HG03354 (cell line): ENCODE measurements around the gene CLTB.
A peak's percentile ranks its signal among the peaks of the same experiment; 100 is the strongest.

Experiments used
- ATAC-seq: cut with Tn5 transposase; IDR thresholded peaks from one replicate; pipeline ENCODE4 v1.9.1; 2021; ENCODE audit warnings: mild to moderate bottlenecking; ENCODE audit not compliant: unreplicated experiment, poor library complexity, severe bottlenecking

CLTB gene

DNA sequence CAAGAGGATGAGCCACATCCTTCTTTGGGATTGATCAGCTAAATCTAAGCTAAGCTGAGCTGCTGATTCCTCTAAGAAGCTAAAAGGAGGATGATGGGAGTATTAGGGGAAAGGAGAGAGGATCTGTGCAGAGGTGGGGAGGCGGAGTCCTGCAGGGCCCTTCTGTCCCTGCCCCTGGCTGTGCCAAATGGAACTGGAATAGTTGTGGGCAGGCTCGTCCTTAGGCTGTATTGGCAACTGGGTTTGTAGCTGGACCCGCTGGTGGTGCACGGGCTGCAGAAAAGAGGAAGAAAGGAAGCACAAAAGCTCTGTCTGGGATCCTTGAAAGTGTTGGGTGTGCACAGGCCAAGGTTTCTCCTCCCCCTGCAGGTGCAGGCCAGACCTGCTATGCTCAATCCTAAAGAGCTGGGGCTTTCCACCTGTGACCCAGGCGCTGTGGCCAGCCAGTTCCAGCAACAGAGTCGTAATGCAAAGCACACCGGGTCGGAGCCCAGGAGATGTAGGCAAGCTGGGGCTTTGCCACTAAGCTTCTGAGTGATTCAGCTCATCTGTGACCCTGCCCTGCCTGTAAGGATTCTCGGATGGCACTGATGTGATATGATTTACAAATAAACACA is 9.8 kb downstream of the CLTB start:
- no peak for ATAC-seq

DNA sequence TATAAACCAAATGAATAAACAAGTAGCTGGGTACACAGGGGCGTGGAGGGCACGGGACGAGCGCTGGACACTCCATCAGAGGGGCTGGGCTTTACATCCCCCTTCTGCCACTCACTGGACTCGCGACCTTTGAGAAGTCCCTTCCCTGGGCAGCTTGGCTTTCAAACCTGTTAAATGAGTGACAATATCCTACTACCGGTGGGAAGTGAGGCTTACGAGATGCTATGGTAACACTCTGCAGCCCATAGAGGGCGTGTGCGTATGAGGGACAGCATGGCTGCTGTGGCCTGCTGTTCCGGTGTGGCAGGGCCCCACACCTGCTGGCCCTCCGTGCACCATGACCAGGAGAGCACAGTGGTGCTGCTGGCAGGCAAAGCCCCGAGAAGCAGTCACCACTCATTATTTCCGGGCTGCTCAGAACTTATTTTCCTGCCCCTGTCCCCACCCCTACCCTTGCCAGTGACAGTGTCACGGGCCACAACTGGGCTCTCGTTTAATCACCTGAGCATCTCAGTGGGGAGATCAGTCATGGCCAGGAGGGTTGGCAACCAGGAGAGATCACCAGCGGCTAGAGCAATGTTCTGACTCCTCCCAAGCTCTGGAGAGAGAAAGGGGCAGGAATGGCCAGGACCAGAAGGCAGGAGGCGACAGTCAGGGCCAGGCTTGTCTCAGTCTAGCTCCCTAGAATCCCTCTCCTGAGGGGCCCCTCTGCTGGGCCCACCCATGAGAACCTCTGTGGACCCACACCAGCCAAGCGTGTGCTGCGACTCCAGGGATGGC is 10.5 kb downstream of the CLTB start:
- ATAC-seq: no peak

DNA sequence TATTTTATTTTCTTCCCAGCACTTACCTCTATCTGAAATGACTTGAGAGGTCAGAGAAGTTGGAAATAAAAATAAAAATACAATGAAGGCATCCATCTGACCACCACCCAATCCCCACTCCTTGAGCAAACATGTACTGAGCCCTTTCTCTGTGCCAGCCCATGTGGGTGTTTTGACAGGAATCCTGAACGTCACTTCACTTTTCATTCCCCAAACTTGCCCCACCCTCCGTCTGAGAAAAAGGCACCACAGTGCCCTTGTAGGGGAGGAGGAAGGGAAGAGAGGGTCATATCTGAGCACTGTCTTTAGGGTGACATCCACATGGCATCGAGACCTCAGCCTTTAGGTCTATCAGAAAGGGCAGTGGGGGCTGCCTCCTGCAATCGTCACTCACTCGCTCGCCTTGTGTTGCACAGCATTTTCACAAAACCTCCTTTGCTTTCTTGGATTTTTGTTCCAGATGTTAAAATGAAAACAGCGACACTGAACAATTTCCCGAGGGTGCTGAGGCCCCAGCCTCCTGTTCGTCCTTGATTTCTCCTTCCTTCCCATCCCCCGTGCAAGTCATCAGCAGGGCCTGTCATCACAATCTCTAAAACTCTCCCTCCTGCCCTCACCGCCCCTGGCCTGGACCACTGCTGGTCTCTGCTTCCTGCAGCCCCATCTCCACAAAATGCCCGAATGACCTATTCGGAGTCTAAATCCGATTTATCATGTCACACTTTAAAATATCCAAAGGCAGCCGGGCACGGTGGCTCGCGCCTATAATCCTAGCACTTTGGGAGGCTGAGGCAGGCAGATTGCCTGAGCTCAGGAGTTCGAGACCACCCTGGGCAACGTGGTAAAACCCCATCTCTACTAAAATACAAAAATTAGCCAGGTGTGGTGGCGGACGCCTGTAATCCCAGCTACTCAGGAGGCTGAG is 14.8 kb downstream of the CLTB start:
- ATAC-seq: no peak

DNA sequence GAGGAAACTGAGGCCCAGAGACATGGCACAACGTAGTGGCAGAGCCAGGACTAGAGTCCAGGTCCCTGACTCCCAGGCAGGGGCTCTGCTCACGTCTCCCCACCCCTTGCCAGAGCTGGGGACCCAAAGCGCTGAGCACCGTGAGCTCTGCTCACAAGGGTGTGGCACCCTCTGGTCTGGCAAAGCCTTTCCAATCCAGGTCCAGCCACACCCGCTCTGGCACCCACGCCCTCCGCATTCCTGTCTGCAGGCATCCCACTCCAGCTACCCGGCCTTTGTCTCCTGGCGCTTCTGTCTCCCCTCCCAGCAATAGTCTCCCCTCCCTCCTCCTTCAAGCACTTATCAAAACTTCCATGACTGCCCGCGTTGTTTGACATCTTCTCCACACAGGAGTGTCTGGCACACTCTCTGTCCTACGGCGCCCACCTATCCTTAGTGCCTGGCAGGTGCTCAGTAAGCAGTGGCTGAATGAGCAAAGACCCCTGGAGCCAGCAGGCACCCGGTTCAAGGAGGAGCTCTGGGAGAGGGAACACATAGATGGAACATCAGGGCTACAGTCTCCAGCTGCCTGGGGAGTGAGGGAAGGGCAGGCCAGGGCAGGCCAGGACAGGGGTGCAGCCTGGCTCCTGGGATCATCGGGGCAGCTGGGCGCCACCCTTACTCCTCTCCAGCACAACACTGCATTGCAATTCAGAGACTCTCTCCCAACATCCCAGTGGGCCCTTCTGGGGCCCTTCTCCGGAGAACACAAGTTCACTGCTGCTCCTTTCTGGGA is 15.8 kb downstream of the CLTB start:
- no peak for ATAC-seq

DNA sequence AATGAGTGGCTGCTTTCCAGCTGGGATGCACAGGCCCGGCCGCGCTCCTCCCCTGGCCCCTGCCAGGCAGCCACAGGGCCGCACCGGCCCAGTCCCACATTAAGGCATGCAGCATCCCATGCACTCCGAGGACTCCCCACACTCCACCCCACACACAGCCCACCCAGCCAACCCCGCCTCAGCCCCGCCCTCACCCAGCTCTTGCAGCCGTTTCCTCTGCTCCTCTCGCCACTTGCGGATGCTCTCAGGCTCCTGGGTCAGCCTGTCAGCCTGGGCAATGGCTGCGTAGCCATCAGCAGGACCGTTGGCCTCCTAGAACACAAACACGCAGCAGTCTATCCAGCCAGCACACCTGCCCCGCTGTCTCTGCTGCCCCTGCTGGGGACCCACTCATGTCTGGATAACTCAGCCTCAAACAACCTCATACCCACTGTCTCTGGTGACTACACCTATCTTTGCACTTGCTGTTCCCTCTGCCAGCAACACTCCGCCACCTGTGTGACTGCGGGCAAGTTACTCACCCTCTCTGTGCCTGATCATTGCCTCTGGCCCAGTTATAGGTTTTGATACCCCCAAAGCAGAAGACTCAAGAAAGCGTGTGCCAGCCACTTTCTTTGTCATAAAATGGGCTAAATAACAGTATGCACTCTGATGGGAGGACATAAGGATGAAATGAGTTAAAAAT is 18.5 kb downstream of the CLTB start:
- no peak for ATAC-seq

DNA sequence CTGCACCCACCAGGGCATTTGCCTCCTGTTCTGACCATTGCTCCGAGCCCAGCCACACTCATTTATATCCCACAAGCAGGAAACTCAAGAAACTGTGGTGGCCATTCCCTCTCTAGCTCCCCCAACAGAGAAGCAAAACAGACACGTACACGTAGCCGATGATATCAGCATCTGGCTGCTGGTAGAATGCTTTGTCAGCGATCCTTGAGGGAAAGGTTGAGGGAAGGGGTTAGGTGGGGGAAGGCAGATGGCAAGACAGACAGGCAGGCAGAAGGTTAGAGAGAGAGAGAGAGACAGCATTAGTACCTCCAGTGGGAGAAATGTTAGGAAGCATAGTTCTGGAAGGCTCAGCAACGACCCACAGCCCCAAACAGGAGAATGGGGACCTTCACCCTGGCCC is 20.0 kb downstream of the CLTB start:
- no peak for ATAC-seq

DNA sequence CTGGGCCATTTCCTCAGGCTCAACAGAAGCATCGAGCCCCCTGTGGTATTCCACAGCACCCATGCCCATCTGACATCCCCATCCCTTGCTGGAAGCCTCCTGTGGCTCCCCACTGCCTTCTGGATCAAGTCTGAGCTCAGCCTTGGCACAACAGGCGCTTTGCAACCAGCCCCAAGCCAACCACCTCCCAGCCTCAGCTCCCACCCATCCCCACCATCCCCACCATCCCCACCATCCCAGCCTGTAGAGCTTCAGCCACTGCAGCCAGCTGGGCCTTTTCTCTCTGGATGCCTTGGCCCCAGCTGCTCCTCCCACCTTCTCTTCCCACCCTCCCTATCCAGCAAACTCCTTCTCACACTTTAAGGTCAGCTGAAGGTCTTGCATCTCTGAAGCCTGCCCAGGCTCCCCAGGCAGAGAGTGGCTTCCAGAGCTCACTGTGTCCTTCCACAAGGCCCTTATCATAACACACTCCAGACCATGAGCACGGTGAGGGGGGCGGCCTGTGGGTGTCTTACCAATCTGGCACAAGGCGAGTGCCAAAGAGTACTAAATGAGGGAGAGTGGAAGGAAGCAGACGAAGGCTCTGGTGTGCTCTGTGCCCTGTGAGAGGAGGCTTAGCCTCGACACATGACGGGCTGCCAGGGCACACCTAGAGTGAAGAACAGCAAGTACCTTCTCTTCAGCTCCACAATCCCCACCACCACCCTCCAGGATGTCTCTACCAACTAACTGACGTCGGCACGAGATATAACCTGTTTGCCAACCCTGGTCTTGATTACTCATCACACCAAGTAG is 21.3 kb downstream of the CLTB start:
- no peak for ATAC-seq

DNA sequence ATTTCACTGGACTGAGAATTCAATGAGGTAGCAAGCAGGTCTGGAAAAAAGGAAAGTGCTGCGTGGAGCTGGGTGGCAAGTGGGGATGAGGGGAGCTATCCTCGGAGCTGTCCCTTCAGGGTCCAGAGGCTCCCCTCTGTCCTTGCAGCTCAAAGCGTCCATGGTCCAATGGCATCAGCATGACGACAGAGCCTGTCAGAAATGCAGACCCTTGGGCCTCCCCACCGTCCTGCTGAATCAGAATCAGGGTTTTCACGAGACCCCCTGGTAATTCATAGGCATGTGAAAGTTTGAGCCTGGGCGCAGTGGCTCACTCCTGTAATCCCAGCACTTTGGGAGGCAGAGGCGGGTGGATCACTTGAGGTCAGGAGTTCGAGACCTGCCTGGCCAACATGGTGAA is 22.2 kb downstream of the CLTB start:
- no peak for ATAC-seq

DNA sequence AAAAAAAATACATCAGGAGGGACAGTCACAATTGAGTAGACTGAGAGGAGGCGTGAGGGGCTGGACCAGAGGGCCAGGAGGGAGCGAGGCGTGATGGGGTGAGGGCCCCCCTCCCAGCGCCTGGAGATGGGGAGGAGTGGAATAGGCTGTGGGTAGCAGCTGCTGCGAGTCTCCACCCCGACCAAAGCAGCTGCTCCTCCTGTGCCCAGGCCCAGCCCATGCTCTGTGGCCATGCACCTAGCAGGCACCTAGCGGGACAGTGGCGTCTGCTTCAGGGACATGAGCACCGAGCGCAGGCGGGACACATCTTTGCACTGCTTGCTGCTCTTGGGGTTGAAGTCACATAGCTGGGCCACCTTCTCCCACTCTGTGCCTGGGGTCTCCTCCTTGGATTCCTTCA is 23.8 kb downstream of the CLTB start:
- no peak for ATAC-seq

DNA sequence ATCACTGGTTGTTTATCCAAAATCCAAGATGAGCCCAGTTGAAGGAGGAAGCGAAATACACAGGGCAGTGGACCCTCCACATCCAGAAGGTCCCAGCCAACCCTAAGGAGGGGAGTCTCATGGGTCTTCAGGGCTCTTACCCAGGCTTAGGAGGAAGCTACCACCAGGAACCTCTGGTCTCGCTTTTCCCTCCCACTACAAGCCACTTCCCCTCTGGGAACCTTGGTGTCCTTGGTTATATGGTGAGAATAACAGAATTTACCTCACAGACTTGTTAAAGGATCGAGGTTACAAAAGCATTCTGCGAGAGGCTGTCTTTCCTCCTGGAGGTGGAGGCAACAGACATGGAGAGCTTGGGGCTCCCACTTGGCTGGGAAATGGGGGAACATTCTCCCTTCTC is 24.3 kb downstream of the CLTB start:
- ATAC-seq: no peak

DNA sequence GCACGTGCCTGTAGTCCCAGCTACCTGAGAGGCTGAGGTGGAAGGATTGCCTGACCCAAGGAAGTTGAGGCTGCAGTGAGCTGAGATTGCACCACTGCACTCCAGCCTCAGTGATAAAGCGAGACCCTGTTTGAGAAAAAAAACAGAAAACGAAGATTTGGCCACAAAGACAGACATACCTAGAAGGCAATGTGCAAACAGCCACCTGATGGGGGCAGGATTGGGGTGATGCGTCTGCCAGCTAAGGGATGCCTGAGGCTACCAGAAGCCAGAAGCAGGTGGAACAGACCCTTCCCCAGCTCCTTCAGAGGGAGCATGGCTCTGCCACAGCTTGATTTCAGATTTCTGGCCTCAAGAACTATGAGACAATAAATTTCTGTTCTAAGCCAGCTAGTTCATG is 24.9 kb downstream of the CLTB start:
- no peak for ATAC-seq

DNA sequence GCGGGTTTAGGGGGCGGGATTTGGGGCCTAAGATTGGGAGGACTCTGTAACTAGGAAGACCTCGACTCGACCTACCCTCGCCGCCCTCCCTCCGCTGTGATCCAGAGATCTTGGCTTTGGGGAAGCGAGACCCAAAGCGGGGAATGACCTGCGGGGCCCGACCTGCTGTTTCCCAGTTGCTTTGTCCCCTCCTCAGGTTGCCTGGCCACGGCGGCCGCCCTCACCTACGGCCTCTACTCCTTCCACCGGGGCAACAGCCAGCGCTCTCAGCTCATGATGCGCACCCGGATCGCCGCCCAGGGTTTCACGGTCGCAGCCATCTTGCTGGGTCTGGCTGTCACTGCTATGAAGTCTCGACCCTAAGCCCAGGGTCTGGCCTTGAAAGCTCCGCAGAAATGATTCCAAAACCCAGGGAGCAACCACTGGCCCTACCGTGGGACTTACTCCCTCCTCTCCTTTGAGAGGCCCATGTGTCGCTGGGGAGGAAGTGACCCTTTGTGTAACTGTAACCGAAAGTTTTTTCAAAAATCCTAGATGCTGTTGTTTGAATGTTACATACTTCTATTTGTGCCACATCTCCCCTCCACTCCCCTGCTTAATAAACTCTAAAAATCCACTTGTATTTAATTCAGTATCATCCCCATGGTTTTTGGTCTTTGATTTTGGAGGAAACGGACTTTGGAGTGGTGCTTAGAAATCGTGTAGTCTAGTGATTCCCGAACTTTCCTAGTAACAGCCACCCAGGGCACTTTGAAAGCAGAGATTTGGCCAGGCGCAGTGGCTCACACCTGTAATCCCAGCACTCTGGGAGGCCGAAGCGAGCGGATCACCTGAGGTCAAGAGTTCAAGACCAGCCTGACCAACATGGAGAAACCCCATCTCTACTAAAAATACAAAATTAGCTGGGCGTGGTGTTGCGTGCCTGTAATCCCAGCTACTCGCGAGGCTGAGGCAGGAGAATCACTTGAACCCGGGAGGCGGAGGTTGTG is 26.9 kb downstream of the CLTB start:
- ATAC-seq: peak; percentile 40

DNA sequence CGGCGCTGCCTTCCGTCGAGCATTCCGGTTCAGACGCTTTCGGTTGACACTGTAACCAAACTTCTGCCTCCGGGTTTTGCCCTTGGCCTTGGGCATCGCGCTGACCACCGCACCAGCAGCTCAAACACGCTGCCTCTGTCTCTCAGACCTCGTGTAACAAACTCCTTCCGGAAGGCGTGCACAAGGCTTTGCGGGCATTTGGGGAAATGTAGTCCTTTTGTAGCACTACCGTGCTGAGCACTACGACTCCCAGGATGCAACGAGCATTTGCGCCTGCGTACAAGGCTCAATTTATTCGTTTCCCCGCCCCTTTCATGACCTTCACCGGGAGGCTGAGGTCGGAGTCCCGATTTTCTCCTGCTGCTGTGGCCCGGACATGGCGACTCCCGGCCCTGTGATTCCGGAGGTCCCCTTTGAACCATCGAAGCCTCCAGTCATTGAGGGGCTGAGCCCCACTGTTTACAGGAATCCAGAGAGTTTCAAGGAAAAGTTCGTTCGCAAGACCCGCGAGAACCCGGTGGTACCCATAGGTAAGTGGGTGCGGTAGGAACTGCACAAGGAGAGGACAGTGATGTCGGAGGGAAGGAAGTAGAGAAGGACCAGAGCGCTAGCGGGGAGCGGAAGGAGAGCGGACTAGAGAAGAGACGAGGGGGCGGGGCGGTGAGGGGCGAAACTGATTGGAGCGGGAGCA is 27.8 kb downstream of the CLTB start, which contains the start of the genes HIGD2A and NOP16:
Gene HIGD2A, plus strand, starts transcription at position 308 of the 691 bp plus-strand sequence. Its CDS starts 69 bp downstream, at position 377.
Gene NOP16, minus strand, starts transcription at position 155 of the 691 bp plus-strand sequence. Its CDS starts 59 bp downstream, at position 96.
- peak; percentile 94 for ATAC-seq

DNA sequence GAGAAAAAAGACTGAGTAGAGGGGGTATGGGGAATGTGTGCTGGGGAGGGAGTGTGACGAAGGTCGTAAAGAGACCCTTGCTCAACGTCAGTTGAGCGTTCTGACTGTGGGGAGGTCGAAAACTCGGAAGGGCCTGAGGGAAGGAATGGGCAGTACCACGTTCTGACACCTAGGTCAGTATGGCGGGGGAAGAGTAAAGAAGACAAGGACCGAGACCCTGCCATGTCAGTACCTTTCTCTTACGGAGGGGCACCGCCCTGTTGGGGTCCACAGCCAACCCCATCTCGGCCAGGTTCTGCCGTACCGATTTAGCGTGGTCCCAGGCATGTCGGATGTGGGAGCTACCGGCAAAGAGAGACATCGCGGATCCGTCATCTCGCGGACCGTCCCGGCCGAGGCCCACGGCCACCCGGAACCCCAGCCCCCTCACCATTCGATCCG is 28.3 kb downstream of the CLTB start:
- no peak for ATAC-seq

DNA sequence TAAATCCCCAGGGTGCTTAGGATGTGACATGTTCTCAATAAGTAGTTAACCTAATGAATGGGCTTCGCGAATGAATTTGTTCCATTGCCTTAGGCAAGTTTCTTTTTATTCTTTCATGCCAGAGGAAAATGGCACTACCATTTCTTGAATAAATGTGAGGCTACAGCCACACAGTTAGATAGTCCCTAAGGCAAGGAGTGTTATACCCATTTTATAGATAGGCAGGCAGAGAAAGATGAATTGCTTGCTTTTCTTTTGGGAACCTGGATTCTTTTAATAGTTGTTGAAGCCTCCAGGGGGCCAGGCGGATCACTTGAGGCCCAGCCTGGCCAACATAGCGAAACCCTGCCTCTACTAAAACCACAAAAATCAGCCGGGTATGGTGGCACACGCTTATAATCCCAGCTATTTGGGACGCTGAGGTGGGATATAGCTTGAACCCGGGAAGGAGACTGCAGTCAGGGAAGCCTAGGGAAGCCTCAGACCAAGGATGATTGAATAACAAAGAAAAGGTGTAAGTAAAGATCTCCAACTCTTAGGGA is 28.9 kb downstream of the CLTB start:
- ATAC-seq: no peak

DNA sequence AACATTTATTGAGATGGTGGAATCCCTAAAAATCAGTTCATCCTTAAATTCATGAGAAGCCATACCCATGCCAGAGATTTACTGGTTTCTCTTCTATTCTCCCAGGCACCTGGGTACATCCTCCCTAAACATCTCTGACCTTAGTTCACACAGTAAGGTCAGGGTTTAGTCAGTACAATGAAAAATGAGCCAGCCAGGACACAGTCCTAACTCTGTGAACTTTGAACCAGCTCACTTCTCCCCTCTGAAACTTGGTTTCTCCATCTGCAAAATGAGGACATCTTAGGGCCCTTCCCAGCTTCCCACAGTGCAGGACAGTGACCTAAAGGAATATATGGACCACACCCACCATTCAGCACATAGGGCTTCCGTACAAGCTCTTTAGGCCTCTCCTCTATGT is 29.8 kb downstream of the CLTB start:
- ATAC-seq: no peak
